Measurements from ENCODE around the gene TMX2. TPM values are rescaled to one million over a fixed set of nuclear protein-coding genes. Genes with fewer than 3 reads are reported as not detected.
A peak's percentile ranks its signal among the peaks of the same experiment; 100 is the strongest.

TMX2 gene
- total RNA-seq, 1 donor from 2014 or later, result 70.4 TPM

DNA sequence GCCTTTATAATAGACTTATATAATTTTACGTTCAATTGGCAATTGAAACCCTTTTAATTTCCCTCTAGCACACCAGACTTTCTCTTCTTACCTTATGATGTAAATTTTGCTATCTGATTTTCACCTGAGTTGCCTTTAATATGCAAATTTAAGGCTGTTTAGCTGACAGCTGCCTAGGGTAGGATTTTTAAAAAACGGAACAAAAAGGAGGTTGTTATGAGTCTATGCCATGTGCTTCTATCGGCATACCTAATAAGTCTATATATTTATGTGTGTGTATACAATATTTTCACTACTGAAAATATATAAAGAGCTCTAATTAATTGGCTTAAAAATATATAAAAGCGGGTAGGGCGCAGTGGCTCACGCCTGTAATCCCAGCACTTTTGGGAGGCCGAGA, 17.1 kb downstream of the TMX2 start:
- ATAC-seq (no peak), DNase-seq (no peak)
- Histone ChIP-seq H3K36me3 (no peaks in the 10 kb centered on the region), H3K27me3 (no peaks in the 10 kb centered on the region), H3K27ac (no peak overlapping the region), H3K9me3 (no peaks in the 10 kb centered on the region), H3K4me3 (no peak overlapping the region), H3K4me1 (no peaks in the 10 kb centered on the region)
- intact Hi-C loops (cut with DNase I), result no loop called here
- TF ChIP-seq, protein P1, sequence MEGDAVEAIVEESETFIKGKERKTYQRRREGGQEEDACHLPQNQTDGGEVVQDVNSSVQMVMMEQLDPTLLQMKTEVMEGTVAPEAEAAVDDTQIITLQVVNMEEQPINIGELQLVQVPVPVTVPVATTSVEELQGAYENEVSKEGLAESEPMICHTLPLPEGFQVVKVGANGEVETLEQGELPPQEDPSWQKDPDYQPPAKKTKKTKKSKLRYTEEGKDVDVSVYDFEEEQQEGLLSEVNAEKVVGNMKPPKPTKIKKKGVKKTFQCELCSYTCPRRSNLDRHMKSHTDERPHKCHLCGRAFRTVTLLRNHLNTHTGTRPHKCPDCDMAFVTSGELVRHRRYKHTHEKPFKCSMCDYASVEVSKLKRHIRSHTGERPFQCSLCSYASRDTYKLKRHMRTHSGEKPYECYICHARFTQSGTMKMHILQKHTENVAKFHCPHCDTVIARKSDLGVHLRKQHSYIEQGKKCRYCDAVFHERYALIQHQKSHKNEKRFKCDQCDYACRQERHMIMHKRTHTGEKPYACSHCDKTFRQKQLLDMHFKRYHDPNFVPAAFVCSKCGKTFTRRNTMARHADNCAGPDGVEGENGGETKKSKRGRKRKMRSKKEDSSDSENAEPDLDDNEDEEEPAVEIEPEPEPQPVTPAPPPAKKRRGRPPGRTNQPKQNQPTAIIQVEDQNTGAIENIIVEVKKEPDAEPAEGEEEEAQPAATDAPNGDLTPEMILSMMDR (IDR thresholded peaks at IDR 0.05), result no peak

DNA sequence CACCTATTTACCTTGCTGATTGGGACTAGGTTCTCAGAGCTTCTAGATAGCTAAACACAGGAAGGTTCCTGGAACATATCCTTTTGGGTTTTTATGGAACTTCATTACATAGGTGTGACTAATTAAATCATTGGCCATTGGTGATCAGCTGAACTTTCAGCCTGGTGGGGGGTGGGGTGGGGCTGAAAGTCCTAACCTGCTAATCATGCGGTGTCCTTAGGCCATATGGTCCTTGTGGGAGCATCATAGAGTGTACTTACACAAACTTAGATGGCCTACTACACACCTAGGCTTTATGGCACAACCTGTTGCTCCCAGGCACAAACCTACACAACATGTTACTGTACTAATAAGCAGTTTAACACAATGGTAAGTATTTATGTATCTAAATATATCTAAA, 20.3 kb downstream of the TMX2 start:
- Histone ChIP-seq H3K9me3 (no peaks in the 10 kb centered on the region), H3K27me3 (no peaks in the 10 kb centered on the region), H3K36me3 (peaks cover 6% of the 10 kb centered on the region), H3K4me1 (no peaks in the 10 kb centered on the region), H3K27ac (no peak overlapping the region), H3K4me3 (no peak overlapping the region)
- DNase-seq (no peak), ATAC-seq (no peak)
- TF ChIP-seq, protein P1 (IDR thresholded peaks at IDR 0.05), result no peak
- intact Hi-C loops (cut with DNase I), result no loop called here

DNA sequence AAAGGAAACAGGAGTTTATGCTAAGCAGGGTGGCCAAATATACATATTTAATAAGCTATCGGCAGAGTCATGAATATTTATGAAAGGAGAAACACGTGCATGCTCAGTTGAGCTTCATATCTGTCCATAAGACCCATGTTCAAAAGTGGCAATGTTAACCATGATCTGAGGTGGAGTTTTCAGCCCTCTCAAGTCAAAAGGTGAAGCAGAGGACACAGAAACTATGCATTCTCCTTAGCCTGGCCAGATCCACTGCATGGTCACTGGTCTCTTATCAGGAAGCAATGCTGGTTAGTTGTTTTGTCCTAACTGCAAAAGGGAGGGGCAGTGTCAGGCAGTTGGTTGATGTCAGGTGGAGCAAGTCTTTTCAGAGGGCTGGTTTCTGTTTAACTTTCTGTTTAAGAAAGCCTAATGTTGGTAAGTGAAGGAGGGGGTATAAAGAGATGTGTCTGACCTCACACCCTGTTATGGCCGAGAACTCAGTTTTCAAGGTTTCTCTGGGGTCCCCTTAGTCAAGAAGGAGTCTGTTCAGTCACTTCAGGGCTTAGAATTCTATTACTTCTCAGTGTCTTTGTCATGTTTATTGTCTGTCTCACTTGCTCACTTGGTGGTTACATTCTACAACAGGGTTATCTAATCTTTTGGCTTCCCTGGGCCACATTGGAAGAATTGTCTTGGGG, 23.4 kb downstream of the TMX2 start:
- DNase-seq (no peak), ATAC-seq (no peak)
- intact Hi-C loops (cut with DNase I), result no loop called here
- no peak overlapping the region for H3K4me3 ChIP-seq
- peaks cover 23% of the 10 kb centered on the region for H3K36me3 ChIP-seq
- no peaks in the 10 kb centered on the region for H3K9me3 ChIP-seq
- H3K27ac ChIP-seq, result no peak overlapping the region
- TF ChIP-seq, protein P1 (IDR thresholded peaks at IDR 0.05), result no peak
- H3K4me1 ChIP-seq, result no peaks in the 10 kb centered on the region
- H3K27me3 ChIP-seq, result no peaks in the 10 kb centered on the region

DNA sequence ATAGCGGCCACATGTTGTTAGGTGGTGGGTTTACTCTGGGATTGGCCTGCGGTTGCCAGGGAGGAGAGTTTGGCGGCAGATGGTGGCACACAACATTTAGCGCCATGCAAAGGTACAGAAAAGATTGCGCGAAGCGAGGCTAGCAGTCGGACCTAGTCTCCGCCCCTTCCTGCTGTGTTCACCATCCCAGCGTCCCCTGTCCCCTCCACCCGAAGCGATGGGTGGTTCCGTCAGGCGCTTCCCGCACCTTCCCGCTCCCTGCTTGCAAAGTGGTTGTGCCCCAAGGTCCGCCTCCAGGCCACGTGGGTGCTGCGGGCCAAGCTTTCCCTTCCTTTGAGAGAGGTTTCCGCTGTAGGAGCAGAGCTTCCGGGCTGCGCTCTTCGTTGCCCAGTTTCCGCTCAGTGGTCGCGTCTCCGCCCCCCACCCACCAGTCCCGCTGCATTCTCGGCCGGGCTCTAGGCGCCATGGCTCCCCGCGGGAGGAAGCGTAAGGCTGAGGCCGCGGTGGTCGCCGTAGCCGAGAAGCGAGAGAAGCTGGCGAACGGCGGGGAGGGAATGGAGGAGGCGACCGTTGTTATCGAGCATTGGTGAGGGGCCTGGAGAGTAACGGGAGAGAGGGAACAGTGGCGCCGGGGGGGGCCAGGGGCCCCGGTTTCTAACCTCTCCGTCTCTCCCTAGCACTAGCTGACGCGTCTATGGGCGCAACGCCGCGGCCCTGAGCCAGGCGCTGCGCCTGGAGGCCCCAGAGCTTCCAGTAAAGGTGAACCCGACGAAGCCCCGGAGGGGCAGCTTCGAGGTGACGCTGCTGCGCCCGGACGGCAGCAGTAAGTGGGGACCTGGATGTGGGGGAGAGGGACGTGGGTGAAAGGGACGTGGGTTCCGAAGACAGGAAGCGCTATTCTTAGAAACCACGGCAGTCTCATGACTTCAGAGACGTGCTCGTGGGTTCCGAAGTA, 29.0 kb downstream of the TMX2 start, which contains the start of gene SELENOH:
Gene SELENOH, plus strand, starts transcription at position 360 of the 955 bp plus-strand sequence. Its CDS starts 105 bp downstream, at position 465.
- peaks cover 60% of the 10 kb centered on the region for H3K36me3 ChIP-seq
- H3K27me3 ChIP-seq, result no peaks in the 10 kb centered on the region
- H3K27ac ChIP-seq, result peak within 1 kb of the TSS; percentile 96
- DNase-seq, result peak; percentile 98
- intact Hi-C loops (cut with DNase I), result no loop called here
- peak within 1 kb of the TSS; percentile 92 for H3K4me3 ChIP-seq
- peaks cover 7% of the 10 kb centered on the region for H3K4me1 ChIP-seq
- no peaks in the 10 kb centered on the region for H3K9me3 ChIP-seq
- TF ChIP-seq, protein P1 (IDR thresholded peaks at IDR 0.05), result no peak
- peak; percentile 99 for ATAC-seq

DNA sequence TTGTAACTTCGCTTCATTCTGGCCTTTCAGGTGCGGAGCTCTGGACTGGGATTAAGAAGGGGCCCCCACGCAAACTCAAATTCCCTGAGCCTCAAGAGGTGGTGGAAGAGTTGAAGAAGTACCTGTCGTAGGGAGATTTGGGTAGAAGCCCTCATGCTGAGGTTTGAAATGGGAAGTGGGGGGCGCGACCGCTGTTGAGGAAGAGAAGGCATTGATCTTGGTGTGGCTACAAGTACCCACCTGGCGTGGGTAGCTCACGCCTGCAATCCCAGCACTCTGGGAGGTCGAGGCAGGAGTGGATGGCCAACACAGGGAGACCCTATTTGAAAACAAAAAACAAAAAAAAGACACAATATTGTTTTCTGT, 29.7 kb downstream of the TMX2 start:
- H3K36me3 ChIP-seq, result peaks cover 60% of the 10 kb centered on the region
- H3K27me3 ChIP-seq, result no peaks in the 10 kb centered on the region
- H3K27ac ChIP-seq, result peak overlapping the region; percentile 96
- intact Hi-C loops (cut with DNase I), result no loop called here
- TF ChIP-seq, protein P1 (IDR thresholded peaks at IDR 0.05), result no peak
- H3K4me3 ChIP-seq, result peak overlapping the region; percentile 92
- ATAC-seq, result no peak
- H3K4me1 ChIP-seq, result peaks cover 7% of the 10 kb centered on the region
- no peak for DNase-seq
- no peaks in the 10 kb centered on the region for H3K9me3 ChIP-seq
